NCI-H2196 treated with DMSO at 0.1 percent for 48 hours (cell line): ENCODE data around the gene CTNNA2.
"Not testable (repeated sequence)": the region's sequence is repeated elsewhere in the genome, so short reads cannot be mapped to it uniquely, and the experiment has no call there.

Experiments used
- DNase-seq: peaks from one replicate; lab custom pipeline; 2025; ENCODE audit not compliant: unreplicated experiment; lab: John Stamatoyannopoulos, UW

Gene CTNNA2

GRCh38 chr2:80019571-80020460 lies 507.0 kb downstream of the CTNNA2 start:
- no peak for DNase-seq

- no peak for DNase-seq
These were observed 509.2 kb downstream of the CTNNA2 start for GRCh38 chr2:80022018-80022417.

GRCh38 chr2:80026040-80026729 lies 513.3 kb downstream of the CTNNA2 start:
- no peak for DNase-seq

- DNase-seq = no peak
These were observed 515.2 kb downstream of the CTNNA2 start for GRCh38 chr2:80028051-80028450.

GRCh38 chr2:80028584-80028983 lies 515.7 kb downstream of the CTNNA2 start:
- DNase-seq = no peak

GRCh38 chr2:80030135-80030534 lies 517.3 kb downstream of the CTNNA2 start:
- DNase-seq = no peak

GRCh38 chr2:80032684-80033083 lies 519.8 kb downstream of the CTNNA2 start:
- not testable (repeated sequence) for DNase-seq

- DNase-seq = no peak
These were observed 523.0 kb downstream of the CTNNA2 start for GRCh38 chr2:80035749-80036285.

- DNase-seq = no peak
These were observed 524.5 kb downstream of the CTNNA2 start for GRCh38 chr2:80037310-80037709.

- DNase-seq = no peak
These were observed 527.4 kb downstream of the CTNNA2 start for GRCh38 chr2:80040226-80040625.

- DNase-seq = no peak
These were observed 529.8 kb downstream of the CTNNA2 start for GRCh38 chr2:80042635-80043034.

GRCh38 chr2:80048296-80048695 lies 535.4 kb downstream of the CTNNA2 start:
- DNase-seq = no peak

GRCh38 chr2:80050246-80050645 lies 537.4 kb downstream of the CTNNA2 start:
- no peak for DNase-seq

GRCh38 chr2:80053522-80054345 lies 540.9 kb downstream of the CTNNA2 start:
- DNase-seq = no peak

GRCh38 chr2:80054346-80054675 lies 541.5 kb downstream of the CTNNA2 start:
- DNase-seq = no peak

- no peak for DNase-seq
These were observed 545.1 kb downstream of the CTNNA2 start for GRCh38 chr2:80057956-80058355.

GRCh38 chr2:80058562-80058961 lies 545.7 kb downstream of the CTNNA2 start:
- DNase-seq = no peak

GRCh38 chr2:80059447-80059846 lies 546.6 kb downstream of the CTNNA2 start:
- DNase-seq = no peak

- no peak for DNase-seq
These were observed 549.0 kb downstream of the CTNNA2 start for GRCh38 chr2:80061881-80062280.

- DNase-seq = no peak
These were observed 549.4 kb downstream of the CTNNA2 start for GRCh38 chr2:80062298-80062697.

GRCh38 chr2:80068038-80068731 lies 555.3 kb downstream of the CTNNA2 start:
- no peak for DNase-seq
